GM23338 (cell line): ENCODE measurements around the gene TOGARAM1. TPM values are rescaled to one million over a fixed set of nuclear protein-coding genes. Genes with fewer than 3 reads are reported as not detected.

Experiments used
- ATAC-seq: fragments of 200-7000 bp; cut with Tn5 transposase; 3 replicates; pipeline ENCODE4 v1.9.1; 2020
- DNase-seq: peaks from one replicate; pipeline ENCODE4 v3.0.0-alpha.2; 2015; ENCODE audit warnings: low spot score
- H2AFZ ChIP-seq: fragments of 200-600 bp; sonication (generic); 2 replicates; pipeline ENCODE4 v1.8.0; 2016; ENCODE audit warnings: antibody characterized with exemption, mild to moderate bottlenecking, moderate library complexity
- H3F3A ChIP-seq: fragments of 200-600 bp; sonication (generic); replicated peaks from 2 replicates; pipeline ENCODE4 v1.8.0; 2017; ENCODE audit warnings: antibody characterized with exemption, mixed run types, low read depth
- H3K27ac ChIP-seq: fragments of 200-600 bp; sonication (generic); 2 replicates; pipeline ENCODE4 v1.6.1; 2016; ENCODE audit warnings: low read depth
- H3K27me3 ChIP-seq: fragments of 200-600 bp; sonication (generic); 2 replicates; pipeline ENCODE4 v1.8.0; 2016; ENCODE audit warnings: mild to moderate bottlenecking, mixed run types, moderate library complexity; ENCODE audit not compliant: insufficient read depth
- H3K36me3 ChIP-seq: fragments of 200-600 bp; sonication (generic); 2 replicates; pipeline ENCODE4 v1.8.0; 2016; ENCODE audit warnings: mild to moderate bottlenecking; ENCODE audit not compliant: insufficient read depth
- H3K4me1 ChIP-seq: fragments of 200-600 bp; sonication (generic); 2 replicates; pipeline ENCODE4 v1.8.0; 2016; ENCODE audit warnings: mild to moderate bottlenecking, moderate library complexity; ENCODE audit not compliant: insufficient read depth
- H3K4me2 ChIP-seq: fragments of 200-600 bp; sonication (generic); 2 replicates; pipeline ENCODE4 v1.7.1; 2017; ENCODE audit warnings: mixed run types
- H3K4me3 ChIP-seq: fragments of 200-600 bp; sonication (generic); 2 replicates; pipeline ENCODE4 v1.6.1; 2016; ENCODE audit warnings: mixed run types
- H3K79me2 ChIP-seq: fragments of 200-600 bp; sonication (generic); replicated peaks from 2 replicates; pipeline ENCODE4 v1.8.0; 2017; ENCODE audit warnings: mild to moderate bottlenecking; ENCODE audit not compliant: insufficient read depth
- H3K9me2 ChIP-seq: fragments of 200-600 bp; sonication (generic); 2 replicates; pipeline ENCODE4 v1.8.0; 2017; ENCODE audit not compliant: insufficient read depth
- H4K20me1 ChIP-seq: fragments of 200-600 bp; sonication (generic); replicated peaks from 2 replicates; pipeline ENCODE4 v1.8.0; 2017; ENCODE audit warnings: mild to moderate bottlenecking; ENCODE audit not compliant: insufficient read depth
- H3K27ac Mint-ChIP-seq: 2 replicates; pipeline ENCODE4 v1.8.0; 2020; ENCODE audit warnings: inconsistent platforms, mild to moderate bottlenecking, moderate library complexity, mixed read lengths
- H3K27me3 Mint-ChIP-seq: 3 replicates; pipeline ENCODE4 v1.8.0; 2022; ENCODE audit warnings: low read depth, mild to moderate bottlenecking, moderate library complexity, mixed read lengths, inconsistent platforms; ENCODE audit not compliant: insufficient read depth, poor library complexity
- H3K36me3 Mint-ChIP-seq: 3 replicates; pipeline ENCODE4 v1.8.0; 2021; ENCODE audit warnings: low read depth, mild to moderate bottlenecking, inconsistent platforms, moderate library complexity, mixed read lengths
- H3K4me1 Mint-ChIP-seq: 3 replicates; pipeline ENCODE4 v1.8.0; 2020; ENCODE audit warnings: mild to moderate bottlenecking, inconsistent platforms, mixed read lengths
- H3K4me3 Mint-ChIP-seq: 3 replicates; pipeline ENCODE4 v1.8.0; 2021; ENCODE audit warnings: moderate library complexity, mild to moderate bottlenecking, inconsistent platforms, mixed read lengths
- H3K9me3 Mint-ChIP-seq: 3 replicates; pipeline ENCODE4 v1.8.0; 2020; ENCODE audit warnings: moderate library complexity, mild to moderate bottlenecking, inconsistent platforms, mixed read lengths
- CREB1 ChIP-seq: fragments of 250-450 bp; sonication (Bioruptor Pico); IDR thresholded peaks from 2 replicates; pipeline ENCODE4 v1.5.0; 2020; ENCODE audit warnings: low read depth, mild to moderate bottlenecking, moderate library complexity
- CTCF ChIP-seq, 2 experiments: fragments of 200-600 bp in 1 of 2; sonication (generic) in 1 of 2; conservative IDR thresholded peaks; 2 replicates each; pipeline versions ENCODE4 v1.5.1 to v1.6.1; 2016 to 2017; ENCODE audit warnings: antibody characterized with exemption in 2 of 2, low read depth in 2 of 2, mild to moderate bottlenecking in 2 of 2, moderate library complexity in 1 of 2
- ETS1 ChIP-seq: IDR thresholded peaks from 2 replicates; pipeline ENCODE4 v1.6.1; 2016; ENCODE audit warnings: antibody characterized with exemption
- EZH2 ChIP-seq: fragments of 200-600 bp; sonication (generic); IDR thresholded peaks from one replicate; pipeline ENCODE4 v1.8.0; 2017; ENCODE audit warnings: antibody characterized with exemption, mild to moderate bottlenecking, low read depth; ENCODE audit not compliant: unreplicated experiment
- JUNB ChIP-seq: IDR thresholded peaks from one replicate; pipeline ENCODE4 v1.6.1; 2016; ENCODE audit warnings: antibody characterized with exemption; ENCODE audit not compliant: unreplicated experiment
- NANOG ChIP-seq: IDR thresholded peaks from 2 replicates; pipeline ENCODE4 v1.6.1; 2016; ENCODE audit warnings: antibody characterized with exemption, borderline replicate concordance
- REST ChIP-seq: IDR thresholded peaks from one replicate; pipeline ENCODE4 v1.6.1; 2018; ENCODE audit warnings: antibody characterized with exemption; ENCODE audit not compliant: unreplicated experiment
- ZNF114 ChIP-seq: fragments of 250-450 bp; sonication (Bioruptor Pico); IDR thresholded peaks from 2 replicates; pipeline ENCODE4 v1.5.0; 2020; ENCODE audit warnings: mild to moderate bottlenecking, moderate library complexity
- ZNF331 ChIP-seq: fragments of 250-450 bp; sonication (Bioruptor Pico); IDR thresholded peaks from 2 replicates; pipeline ENCODE4 v1.5.0; 2020; ENCODE audit warnings: low read depth, mild to moderate bottlenecking, moderate library complexity
- polyA plus RNA-seq: library from polyadenylated mRNA; unstranded; fragments of >200 nt; fragmentation: Nextera tagmentation; extraction: Ambion mirVana; gene quantifications from 2 replicates; pipeline ENCODE4 v1.2.1, GENCODE V29; 2016
- total RNA-seq: library from RNA; depleted of rRNA; stranded (reverse); fragments of >200 nt; shearing (Covaris generic); gene quantifications from 2 replicates; pipeline ENCODE4 v1.2.3, GENCODE V29; 2014
- TF ChIP-seq, protein P1 (sequence below): fragments of 250-450 bp; sonication (Bioruptor Pico); IDR thresholded peaks from 2 replicates; pipeline ENCODE4 v1.5.0; 2020; ENCODE audit warnings: mild to moderate bottlenecking, moderate library complexity

The TOGARAM1 gene
- total and polyA plus RNA-seq, 2 experiments from 2014 or later: 9.6 to 9.8 TPM

DNA sequence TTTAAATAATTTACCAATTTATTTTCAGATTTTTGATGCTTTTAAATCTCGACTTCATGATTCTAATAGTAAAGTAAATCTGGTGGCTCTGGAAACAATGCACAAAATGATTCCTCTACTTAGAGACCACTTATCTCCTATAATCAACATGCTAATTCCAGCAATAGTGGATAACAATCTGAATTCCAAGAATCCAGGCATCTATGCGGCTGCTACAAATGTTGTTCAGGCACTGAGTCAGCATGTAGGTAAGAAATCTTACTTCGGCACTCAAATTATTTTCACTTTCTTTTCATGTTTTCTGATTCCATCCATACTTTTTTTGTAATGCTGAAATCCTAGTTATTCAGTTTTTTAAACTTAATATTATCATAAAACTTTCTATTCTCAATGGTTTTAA, 106.4 kb downstream of the TOGARAM1 start:
- no peaks in the 10 kb centered on the region for H3K36me3 ChIP-seq
- H3K4me3 ChIP-seq: no peak overlapping the region
- H3K4me1 ChIP-seq: no peaks in the 10 kb centered on the region
- H3K9me2 ChIP-seq: no peaks in the 10 kb centered on the region
- no peaks in the 10 kb centered on the region for H3K27me3 ChIP-seq
- H3K4me1 Mint-ChIP-seq: no peaks in the 10 kb centered on the region
- DNase-seq (no peak), ATAC-seq (no peak)
- H3K79me2 ChIP-seq: no peaks in the 10 kb centered on the region
- no peak overlapping the region for H3K4me2 ChIP-seq
- peaks cover 5% of the 10 kb centered on the region; the same call in 1 of the 3 replicates for H3K36me3 Mint-ChIP-seq
- peaks cover 3% of the 10 kb centered on the region; the same call in 1 of the 3 replicates for H3K9me3 Mint-ChIP-seq
- no peaks in the 10 kb centered on the region for H3F3A ChIP-seq
- peaks cover 2% of the 10 kb centered on the region for H3K27me3 Mint-ChIP-seq
- no peak for TF ChIP-seq JUNB
- TF ChIP-seq ETS1: no peak
- no peak for TF ChIP-seq EZH2
- TF ChIP-seq ZNF114: no peak
- TF ChIP-seq CREB1 (CRISPR knock-in tag): no peak
- TF ChIP-seq ZNF331: no peak
- no peak for TF ChIP-seq CTCF (conservative IDR thresholded peaks at IDR 0.05; ENCODE audit: low read depth in 2 of 2)
- TF ChIP-seq NANOG: no peak
- TF ChIP-seq REST: no peak
- no peak overlapping the region for H3K4me3 Mint-ChIP-seq
- no peak overlapping the region for H2AFZ ChIP-seq
- no peaks in the 10 kb centered on the region; the same call in 1 of the 2 replicates for H4K20me1 ChIP-seq
- no peak overlapping the region for H3K27ac Mint-ChIP-seq
- no peak overlapping the region for H3K27ac ChIP-seq

GRCh38 chr14:45070215-45070614, 108.2 kb downstream of the TOGARAM1 start:
- ATAC-seq (no peak), DNase-seq (no peak)
- no peak overlapping the region for H3K4me3 Mint-ChIP-seq
- H3F3A ChIP-seq: no peaks in the 10 kb centered on the region
- H3K27me3 ChIP-seq: no peaks in the 10 kb centered on the region
- no peaks in the 10 kb centered on the region for H3K4me1 ChIP-seq
- H3K27me3 Mint-ChIP-seq: no peaks in the 10 kb centered on the region
- no peaks in the 10 kb centered on the region for H3K36me3 ChIP-seq
- H3K4me3 ChIP-seq: no peak overlapping the region
- no peak overlapping the region for H3K27ac ChIP-seq
- H2AFZ ChIP-seq: no peak overlapping the region
- H3K9me2 ChIP-seq: no peaks in the 10 kb centered on the region
- H3K27ac Mint-ChIP-seq: no peak overlapping the region
- no peaks in the 10 kb centered on the region; the same call in 1 of the 2 replicates for H4K20me1 ChIP-seq
- no peaks in the 10 kb centered on the region for H3K9me3 Mint-ChIP-seq
- H3K4me1 Mint-ChIP-seq: no peaks in the 10 kb centered on the region
- H3K4me2 ChIP-seq: no peak overlapping the region
- H3K36me3 Mint-ChIP-seq: peaks cover 5% of the 10 kb centered on the region; the same call in 1 of the 3 replicates
- H3K79me2 ChIP-seq: no peaks in the 10 kb centered on the region
- TF ChIP-seq ZNF331 (no peak), EZH2 (no peak), CREB1 (CRISPR knock-in tag) (no peak)
- TF ChIP-seq, protein P1, sequence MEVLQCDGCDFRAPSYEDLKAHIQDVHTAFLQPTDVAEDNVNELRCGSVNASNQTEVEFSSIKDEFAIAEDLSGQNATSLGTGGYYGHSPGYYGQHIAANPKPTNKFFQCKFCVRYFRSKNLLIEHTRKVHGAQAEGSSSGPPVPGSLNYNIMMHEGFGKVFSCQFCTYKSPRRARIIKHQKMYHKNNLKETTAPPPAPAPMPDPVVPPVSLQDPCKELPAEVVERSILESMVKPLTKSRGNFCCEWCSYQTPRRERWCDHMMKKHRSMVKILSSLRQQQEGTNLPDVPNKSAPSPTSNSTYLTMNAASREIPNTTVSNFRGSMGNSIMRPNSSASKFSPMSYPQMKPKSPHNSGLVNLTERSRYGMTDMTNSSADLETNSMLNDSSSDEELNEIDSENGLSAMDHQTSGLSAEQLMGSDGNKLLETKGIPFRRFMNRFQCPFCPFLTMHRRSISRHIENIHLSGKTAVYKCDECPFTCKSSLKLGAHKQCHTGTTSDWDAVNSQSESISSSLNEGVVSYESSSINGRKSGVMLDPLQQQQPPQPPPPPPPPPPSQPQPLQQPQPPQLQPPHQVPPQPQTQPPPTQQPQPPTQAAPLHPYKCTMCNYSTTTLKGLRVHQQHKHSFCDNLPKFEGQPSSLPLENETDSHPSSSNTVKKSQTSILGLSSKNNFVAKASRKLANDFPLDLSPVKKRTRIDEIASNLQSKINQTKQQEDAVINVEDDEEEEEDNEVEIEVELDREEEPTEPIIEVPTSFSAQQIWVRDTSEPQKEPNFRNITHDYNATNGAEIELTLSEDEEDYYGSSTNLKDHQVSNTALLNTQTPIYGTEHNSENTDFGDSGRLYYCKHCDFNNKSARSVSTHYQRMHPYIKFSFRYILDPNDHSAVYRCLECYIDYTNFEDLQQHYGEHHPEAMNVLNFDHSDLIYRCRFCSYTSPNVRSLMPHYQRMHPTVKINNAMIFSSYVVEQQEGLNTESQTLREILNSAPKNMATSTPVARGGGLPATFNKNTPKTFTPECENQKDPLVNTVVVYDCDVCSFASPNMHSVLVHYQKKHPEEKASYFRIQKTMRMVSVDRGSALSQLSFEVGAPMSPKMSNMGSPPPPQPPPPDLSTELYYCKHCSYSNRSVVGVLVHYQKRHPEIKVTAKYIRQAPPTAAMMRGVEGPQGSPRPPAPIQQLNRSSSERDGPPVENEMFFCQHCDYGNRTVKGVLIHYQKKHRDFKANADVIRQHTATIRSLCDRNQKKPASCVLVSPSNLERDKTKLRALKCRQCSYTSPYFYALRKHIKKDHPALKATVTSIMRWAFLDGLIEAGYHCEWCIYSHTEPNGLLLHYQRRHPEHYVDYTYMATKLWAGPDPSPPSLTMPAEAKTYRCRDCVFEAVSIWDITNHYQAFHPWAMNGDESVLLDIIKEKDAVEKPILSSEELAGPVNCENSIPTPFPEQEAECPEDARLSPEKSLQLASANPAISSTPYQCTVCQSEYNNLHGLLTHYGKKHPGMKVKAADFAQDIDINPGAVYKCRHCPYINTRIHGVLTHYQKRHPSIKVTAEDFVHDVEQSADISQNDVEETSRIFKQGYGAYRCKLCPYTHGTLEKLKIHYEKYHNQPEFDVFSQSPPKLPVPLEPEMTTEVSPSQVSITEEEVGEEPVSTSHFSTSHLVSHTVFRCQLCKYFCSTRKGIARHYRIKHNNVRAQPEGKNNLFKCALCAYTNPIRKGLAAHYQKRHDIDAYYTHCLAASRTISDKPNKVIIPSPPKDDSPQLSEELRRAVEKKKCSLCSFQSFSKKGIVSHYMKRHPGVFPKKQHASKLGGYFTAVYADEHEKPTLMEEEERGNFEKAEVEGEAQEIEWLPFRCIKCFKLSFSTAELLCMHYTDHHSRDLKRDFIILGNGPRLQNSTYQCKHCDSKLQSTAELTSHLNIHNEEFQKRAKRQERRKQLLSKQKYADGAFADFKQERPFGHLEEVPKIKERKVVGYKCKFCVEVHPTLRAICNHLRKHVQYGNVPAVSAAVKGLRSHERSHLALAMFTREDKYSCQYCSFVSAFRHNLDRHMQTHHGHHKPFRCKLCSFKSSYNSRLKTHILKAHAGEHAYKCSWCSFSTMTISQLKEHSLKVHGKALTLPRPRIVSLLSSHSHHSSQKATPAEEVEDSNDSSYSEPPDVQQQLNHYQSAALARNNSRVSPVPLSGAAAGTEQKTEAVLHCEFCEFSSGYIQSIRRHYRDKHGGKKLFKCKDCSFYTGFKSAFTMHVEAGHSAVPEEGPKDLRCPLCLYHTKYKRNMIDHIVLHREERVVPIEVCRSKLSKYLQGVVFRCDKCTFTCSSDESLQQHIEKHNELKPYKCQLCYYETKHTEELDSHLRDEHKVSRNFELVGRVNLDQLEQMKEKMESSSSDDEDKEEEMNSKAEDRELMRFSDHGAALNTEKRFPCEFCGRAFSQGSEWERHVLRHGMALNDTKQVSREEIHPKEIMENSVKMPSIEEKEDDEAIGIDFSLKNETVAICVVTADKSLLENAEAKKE: no peak
